Mesendoderm (in vitro differentiated cells): Measurements from ENCODE around the gene ENPEP.

Experiments
- DNase-seq: peaks from one replicate; pipeline ENCODE4 v3.0.0; 2013
- H2AK5ac ChIP-seq: 2 replicates; pipeline ENCODE4 v1.6.1; 2013; ENCODE audit warnings: low read length, inconsistent platforms
- H2BK120ac ChIP-seq: 2 replicates; pipeline ENCODE4 v1.6.1; 2013; ENCODE audit warnings: low read depth, mild to moderate bottlenecking, low read length, moderate library complexity, mixed read lengths
- H2BK15ac ChIP-seq: replicated peaks from 2 replicates; pipeline ENCODE4 v1.6.1; 2013; ENCODE audit warnings: low read depth, mild to moderate bottlenecking, moderate library complexity
- H2BK5ac ChIP-seq: 2 replicates; pipeline ENCODE4 v1.6.1; 2013; ENCODE audit warnings: low read length, inconsistent platforms
- H3K18ac ChIP-seq: 2 replicates; pipeline ENCODE4 v1.6.1; 2013; ENCODE audit warnings: mild to moderate bottlenecking, low read length, mixed read lengths
- H3K23ac ChIP-seq: one replicate; pipeline ENCODE4 v1.6.1; 2013; ENCODE audit warnings: low read length
- H3K27ac ChIP-seq: 2 replicates; pipeline ENCODE4 v1.5.1; 2013; ENCODE audit warnings: low read depth, mild to moderate bottlenecking, inconsistent platforms, low read length, moderate library complexity
- H3K27me3 ChIP-seq: 2 replicates; pipeline ENCODE4 v1.6.1; 2013; ENCODE audit warnings: low read length, control low read depth, mild to moderate bottlenecking, inconsistent platforms; ENCODE audit not compliant: insufficient read depth, poor library complexity
- H3K36me3 ChIP-seq: 2 replicates; pipeline ENCODE4 v1.6.1; 2013; ENCODE audit warnings: low read length, inconsistent platforms; ENCODE audit not compliant: control insufficient read depth, insufficient read depth
- H3K4ac ChIP-seq: one replicate; pipeline ENCODE4 v1.6.1; 2013; ENCODE audit warnings: low read depth, mild to moderate bottlenecking, low read length, moderate library complexity
- H3K4me1 ChIP-seq: 2 replicates; pipeline ENCODE4 v1.6.1; 2013; ENCODE audit warnings: low read depth, low read length, inconsistent platforms; ENCODE audit not compliant: control insufficient read depth
- H3K4me2 ChIP-seq: 2 replicates; pipeline ENCODE4 v1.6.1; 2013; ENCODE audit warnings: low read length
- H3K4me3 ChIP-seq: 2 replicates; pipeline ENCODE4 v1.5.1; 2013; ENCODE audit warnings: mild to moderate bottlenecking, low read length
- H3K56ac ChIP-seq: one replicate; pipeline ENCODE4 v1.6.1; 2013; ENCODE audit warnings: low read length
- H3K79me1 ChIP-seq: 2 replicates; pipeline ENCODE4 v1.6.1; 2013; ENCODE audit warnings: low read length, inconsistent platforms
- H3K79me2 ChIP-seq: 2 replicates; pipeline ENCODE4 v1.6.1; 2013; ENCODE audit warnings: mild to moderate bottlenecking, low read length; ENCODE audit not compliant: control insufficient read depth, insufficient read depth
- H3K9ac ChIP-seq: 2 replicates; pipeline ENCODE4 v1.6.1; 2013; ENCODE audit warnings: low read length, inconsistent platforms
- H4K5ac ChIP-seq: one replicate; pipeline ENCODE4 v1.6.1; 2013; ENCODE audit warnings: low read length
- H4K8ac ChIP-seq: one replicate; pipeline ENCODE4 v1.6.1; 2013; ENCODE audit warnings: low read depth, mild to moderate bottlenecking, control low read depth, low read length, moderate library complexity
- WGBS: extraction: QIAGEN DNeasy Blood & Tissue Kit; methylation state at CpG from one replicate; pipeline ENCODE4 v1.1.7; 2013; ENCODE audit warnings: low lambda C conversion rate, missing lambda C conversion rate; ENCODE audit not compliant: insufficient coverage; ENCODE audit errors: extremely low coverage; 5-methylcytosine and 5-hydroxymethylcytosine counted together

Gene ENPEP

DNA sequence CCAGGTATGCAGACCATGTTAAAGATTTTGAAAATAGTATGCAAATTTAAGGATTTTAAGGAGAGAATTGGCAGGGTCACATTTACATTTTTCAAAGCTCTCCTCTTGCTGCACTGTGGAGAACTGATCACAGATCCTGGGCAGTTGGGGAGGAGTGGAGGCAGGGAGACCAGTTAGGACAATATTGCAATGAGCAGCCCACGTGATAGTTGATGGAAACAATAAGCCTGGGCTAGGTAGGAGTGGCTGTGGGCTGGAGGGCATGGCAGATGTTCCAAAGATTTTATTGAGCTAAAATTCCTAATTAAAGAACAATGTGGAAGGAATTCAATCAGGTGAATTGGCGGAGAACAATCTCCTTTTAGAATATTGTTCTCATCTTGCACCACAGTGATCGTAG is 50.6 kb downstream of the ENPEP start:
- Histone ChIP-seq H3K9ac (no peak overlapping the region), H2BK15ac (no peak overlapping the region), H3K4me1 (no peaks in the 10 kb centered on the region), H3K79me1 (no peaks in the 10 kb centered on the region), H3K23ac (no peak overlapping the region), H3K18ac (no peak overlapping the region), H3K4ac (no peak overlapping the region), H3K56ac (no peak overlapping the region), H2BK5ac (no peak overlapping the region), H3K4me2 (no peak overlapping the region), H4K5ac (no peak overlapping the region), H3K79me2 (no peaks in the 10 kb centered on the region), H4K8ac (no peak overlapping the region), H2BK120ac (no peak overlapping the region), H3K36me3 (no peaks in the 10 kb centered on the region), H2AK5ac (no peak overlapping the region), H3K27ac (no peak overlapping the region), H3K27me3 (no peaks in the 10 kb centered on the region), H3K4me3 (no peak overlapping the region)
- WGBS, result no CpG with 5 or more reads among the region's 3 CpGs
- DNase-seq, result no peak

DNA sequence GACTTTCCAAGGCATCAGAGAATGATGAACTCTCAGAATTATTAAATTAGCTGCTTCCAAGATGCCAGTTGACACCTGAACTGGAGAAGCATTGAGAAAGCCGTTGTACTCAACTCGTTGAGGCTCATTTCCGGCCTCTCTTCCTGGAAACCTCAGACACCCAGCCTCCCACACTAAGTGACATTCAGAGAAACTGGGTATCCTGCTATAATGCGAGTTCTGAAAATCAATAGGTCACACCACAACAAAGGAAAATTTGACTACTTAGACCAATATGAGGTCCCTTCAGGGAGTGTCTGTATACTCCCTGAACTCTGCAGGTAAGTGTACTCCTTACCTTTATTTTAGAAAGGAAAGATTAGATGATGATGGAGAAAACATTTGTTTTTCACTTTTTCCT is 51.2 kb downstream of the ENPEP start:
- Histone ChIP-seq H3K4ac (no peak overlapping the region), H4K8ac (no peak overlapping the region), H3K79me2 (no peaks in the 10 kb centered on the region), H2BK15ac (no peak overlapping the region), H3K27ac (no peak overlapping the region), H3K4me1 (no peaks in the 10 kb centered on the region), H3K36me3 (no peaks in the 10 kb centered on the region), H3K27me3 (no peaks in the 10 kb centered on the region), H3K4me3 (no peak overlapping the region), H2BK120ac (no peak overlapping the region), H2AK5ac (no peak overlapping the region), H3K56ac (no peak overlapping the region), H4K5ac (no peak overlapping the region), H3K4me2 (no peak overlapping the region), H3K9ac (no peak overlapping the region), H2BK5ac (no peak overlapping the region), H3K23ac (no peak overlapping the region), H3K18ac (no peak overlapping the region), H3K79me1 (no peaks in the 10 kb centered on the region)
- WGBS, result no CpG with 5 or more reads among the region's 4 CpGs
- DNase-seq, result no peak

DNA sequence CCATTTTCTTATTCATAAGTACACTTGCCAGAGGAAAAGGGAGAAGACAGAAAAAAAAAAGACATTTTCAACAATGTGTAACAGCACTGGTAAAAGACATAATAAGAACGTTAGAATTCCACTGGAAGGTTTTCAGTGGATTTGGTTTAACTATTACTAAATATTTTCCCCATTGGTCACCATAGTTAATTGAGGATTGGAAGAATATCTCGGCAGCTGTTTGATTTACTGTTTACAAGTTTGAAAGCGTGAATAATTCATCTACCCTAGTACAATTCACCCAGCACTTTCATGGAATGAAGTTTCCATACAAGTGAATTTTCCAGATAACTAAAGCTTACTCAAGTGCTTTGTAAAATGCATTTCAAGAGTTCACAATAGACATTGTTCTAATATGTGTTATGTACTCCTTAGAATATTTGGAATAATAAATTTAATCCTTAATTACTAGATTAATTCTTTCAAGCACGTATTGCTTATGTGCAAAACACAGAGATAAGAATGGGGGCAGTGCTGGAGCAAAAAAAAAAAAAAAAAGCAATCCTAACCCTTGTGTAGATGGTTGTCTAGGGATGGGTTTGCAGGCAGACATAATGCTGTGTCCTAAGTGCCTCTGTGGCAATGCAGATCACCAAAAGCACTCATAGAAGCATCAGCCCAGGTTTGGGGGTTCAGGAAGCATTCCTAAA is 57.1 kb downstream of the ENPEP start:
- WGBS, result no CpG with 5 or more reads among the region's 4 CpGs
- peak overlapping the region; percentile 60 for H3K18ac ChIP-seq
- no peak overlapping the region for H2BK5ac ChIP-seq
- H3K79me2 ChIP-seq, result no peaks in the 10 kb centered on the region
- no peak overlapping the region for H3K4me3 ChIP-seq
- no peak for DNase-seq
- H3K56ac ChIP-seq, result no peak overlapping the region
- H2AK5ac ChIP-seq, result no peak overlapping the region
- H3K27ac ChIP-seq, result no peak overlapping the region
- H3K23ac ChIP-seq, result no peak overlapping the region
- no peak overlapping the region for H2BK120ac ChIP-seq
- H3K27me3 ChIP-seq, result no peaks in the 10 kb centered on the region
- no peak overlapping the region for H3K9ac ChIP-seq
- H3K4me2 ChIP-seq, result no peak overlapping the region
- no peak overlapping the region for H4K5ac ChIP-seq
- H3K4ac ChIP-seq, result no peak overlapping the region
- no peak overlapping the region for H2BK15ac ChIP-seq
- H3K79me1 ChIP-seq, result no peaks in the 10 kb centered on the region
- H3K36me3 ChIP-seq, result no peaks in the 10 kb centered on the region
- peaks cover 3% of the 10 kb centered on the region for H3K4me1 ChIP-seq
- H4K8ac ChIP-seq, result no peak overlapping the region

DNA sequence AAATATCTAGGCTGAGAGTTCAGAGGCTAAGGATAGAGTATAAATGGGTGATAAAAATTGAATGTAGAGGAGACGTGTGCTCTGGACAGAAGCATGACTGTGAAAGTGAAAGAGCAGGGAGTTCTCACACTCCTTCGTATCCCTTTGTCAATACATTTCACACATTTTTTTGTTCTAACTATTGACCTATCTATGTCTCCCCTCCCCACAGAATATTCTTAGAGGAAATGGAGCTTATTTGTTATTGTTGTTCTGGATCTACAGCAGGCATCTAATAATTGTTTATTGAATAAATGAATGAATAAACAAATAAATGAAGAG is 57.6 kb downstream of the ENPEP start:
- WGBS, result no CpG with 5 or more reads among the region's 2 CpGs
- H3K56ac ChIP-seq, result no peak overlapping the region
- H3K4me1 ChIP-seq, result peaks cover 3% of the 10 kb centered on the region
- no peak overlapping the region for H3K4me2 ChIP-seq
- no peaks in the 10 kb centered on the region for H3K79me1 ChIP-seq
- no peak overlapping the region for H4K5ac ChIP-seq
- H3K23ac ChIP-seq, result no peak overlapping the region
- no peak overlapping the region for H2BK5ac ChIP-seq
- no peaks in the 10 kb centered on the region for H3K36me3 ChIP-seq
- no peak overlapping the region for H2BK120ac ChIP-seq
- H2AK5ac ChIP-seq, result no peak overlapping the region
- peak overlapping the region; percentile 60 for H3K18ac ChIP-seq
- H3K4me3 ChIP-seq, result no peak overlapping the region
- H3K79me2 ChIP-seq, result no peaks in the 10 kb centered on the region
- no peaks in the 10 kb centered on the region for H3K27me3 ChIP-seq
- DNase-seq, result no peak
- H2BK15ac ChIP-seq, result no peak overlapping the region
- no peak overlapping the region for H3K4ac ChIP-seq
- no peak overlapping the region for H3K9ac ChIP-seq
- no peak overlapping the region for H3K27ac ChIP-seq
- H4K8ac ChIP-seq, result no peak overlapping the region

DNA sequence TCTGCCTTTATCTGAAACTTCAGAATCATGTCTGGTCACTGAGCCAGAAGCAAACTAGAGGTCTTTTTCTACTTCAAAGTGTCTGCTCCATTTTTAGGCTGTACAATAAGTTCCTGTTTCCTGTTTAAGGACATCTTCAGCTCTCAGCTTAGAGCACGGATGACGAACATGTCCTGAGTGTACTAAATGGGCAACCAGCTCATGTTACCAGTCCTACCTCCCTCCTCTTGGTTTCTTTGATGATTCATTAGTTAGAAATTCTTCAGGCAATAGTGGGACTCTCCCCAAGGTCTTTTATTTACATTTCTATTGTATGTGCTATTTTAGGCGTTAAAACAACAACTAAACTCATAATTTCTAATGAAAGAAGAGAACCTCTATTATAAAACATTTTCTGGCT is 58.0 kb downstream of the ENPEP start:
- no CpG with 5 or more reads among the region's 3 CpGs for WGBS
- no peaks in the 10 kb centered on the region for H3K79me1 ChIP-seq

DNA sequence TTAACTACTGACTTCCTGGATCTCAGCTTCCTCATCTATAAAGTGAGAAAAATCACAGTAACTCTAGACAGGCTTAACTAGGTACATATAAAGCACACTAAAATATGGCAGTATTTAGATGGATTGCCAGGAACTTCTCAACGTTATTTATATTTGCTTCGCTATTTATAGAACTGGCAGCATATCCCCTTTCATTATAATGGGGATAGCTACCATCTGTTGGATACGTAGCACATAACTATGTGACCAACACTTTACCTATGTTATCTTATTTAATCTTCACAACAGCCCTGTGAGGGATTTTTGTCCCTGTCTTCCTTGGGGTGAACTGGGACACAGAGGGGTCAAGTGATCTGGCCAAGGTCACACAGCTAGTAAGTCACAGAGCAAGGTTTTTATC is 64.6 kb downstream of the ENPEP start:
- no peak for DNase-seq
- Histone ChIP-seq H2BK120ac (no peak overlapping the region), H2AK5ac (no peak overlapping the region), H3K27ac (no peak overlapping the region), H2BK15ac (no peak overlapping the region), H4K8ac (no peak overlapping the region), H3K79me1 (no peaks in the 10 kb centered on the region), H2BK5ac (no peak overlapping the region), H3K4ac (no peak overlapping the region), H3K79me2 (no peaks in the 10 kb centered on the region), H4K5ac (no peak overlapping the region), H3K9ac (no peak overlapping the region), H3K4me1 (no peaks in the 10 kb centered on the region), H3K18ac (no peak overlapping the region), H3K4me3 (no peak overlapping the region), H3K56ac (no peak overlapping the region), H3K4me2 (no peak overlapping the region), H3K36me3 (no peaks in the 10 kb centered on the region), H3K27me3 (peaks cover 2% of the 10 kb centered on the region), H3K23ac (no peak overlapping the region)
- no CpG with 5 or more reads among the region's 3 CpGs for WGBS

More for the DNA sequence above, 58.0 kb downstream of the ENPEP start:
- Histone ChIP-seq H3K9ac (no peak overlapping the region), H4K5ac (no peak overlapping the region), H3K4me3 (no peak overlapping the region), H3K4me2 (no peak overlapping the region), H3K23ac (no peak overlapping the region), H3K4me1 (peaks cover 3% of the 10 kb centered on the region), H3K36me3 (no peaks in the 10 kb centered on the region), H2BK5ac (no peak overlapping the region), H3K27me3 (no peaks in the 10 kb centered on the region), H2BK120ac (no peak overlapping the region), H3K18ac (no peak overlapping the region), H3K4ac (no peak overlapping the region), H2AK5ac (no peak overlapping the region), H3K79me2 (no peaks in the 10 kb centered on the region), H3K27ac (no peak overlapping the region), H3K56ac (no peak overlapping the region), H4K8ac (no peak overlapping the region), H2BK15ac (no peak overlapping the region)
- peak; percentile 79 for DNase-seq
